Body of pancreas (tissue), 4 donors: ENCODE results near the gene SIGLEC1. TPM values are rescaled to one million over a fixed set of nuclear protein-coding genes. Genes with fewer than 3 reads are reported as not detected.

Experiments used
- ATAC-seq: fragments of 150-250 bp; one replicate; pipeline ENCODE4 v1.9.1; 2016
- DNase-seq, 4 donors: peaks; one replicate each; pipeline ENCODE4 v3.0.0-alpha.2; 2019
- H3K27ac ChIP-seq, 4 donors: fragments of 200-600 bp; sonication (generic); 1 replicate in 3 of 4; 2 replicates in 1 of 4; pipeline versions ENCODE4 v1.5.1 to v1.6.1; 2016 to 2019; ENCODE audit warnings: mild to moderate bottlenecking in 1 of 4, mixed read lengths in 1 of 4, moderate library complexity in 1 of 4
- H3K27me3 ChIP-seq, 2 donors: fragments of 200-600 bp; sonication (generic); one replicate each; pipeline ENCODE4 v1.6.0; 2016; ENCODE audit warnings: mild to moderate bottlenecking in 1 of 2
- H3K36me3 ChIP-seq, 2 donors: fragments of 200-600 bp; sonication (generic); replicated peaks in 1 of 2; 2 replicates each; pipeline ENCODE4 v1.5.1; 2016; ENCODE audit warnings: low read depth in 2 of 2; ENCODE audit not compliant: insufficient read depth in 1 of 2
- H3K4me1 ChIP-seq: fragments of 200-600 bp; sonication (generic); one replicate; pipeline ENCODE4 v1.6.0; 2016
- H3K4me3 ChIP-seq, 2 donors: fragments of 200-600 bp; sonication (generic); 1 replicate in 1 of 2; 2 replicates in 1 of 2; pipeline ENCODE4 v1.5.1; 2016 to 2019
- H3K9me3 ChIP-seq, 3 donors: fragments of 200-600 bp; sonication (generic); 1 replicate in 2 of 3; 2 replicates in 1 of 3; pipeline ENCODE4 v1.5.1; 2016
- POLR2A ChIP-seq, 3 donors: fragments of 450-650 bp; IDR thresholded peaks; one replicate each; pipeline ENCODE4 v1.6.1; 2016; ENCODE audit warnings: antibody characterized with exemption in 3 of 3, mild to moderate bottlenecking in 2 of 3
- WGBS, 2 donors: methylation state at CpG; one replicate each; pipeline ENCODE4 v1.1.5; 2017; 5-methylcytosine and 5-hydroxymethylcytosine counted together
- intact Hi-C: fragments of 100-400 bp; cut with DNase I; formaldehyde crosslinking; loops from one replicate; pipeline ENCODE4 v1.15.1; 2023
- total RNA-seq, 2 donors: library from RNA; depleted of rRNA; stranded (reverse); fragments of >200 nt; gene quantifications; one replicate each; pipeline ENCODE4 v1.1.0, GENCODE V29; 2016
- TF ChIP-seq, protein P1 (sequence below), 7 experiments: fragments of 450-650 bp in 4 of 7; fragments of 200-600 bp in 3 of 7; sonication (generic) in 3 of 7; IDR thresholded peaks; one replicate each; pipeline ENCODE4 v1.5.1; 2016 to 2019; ENCODE audit warnings: antibody characterized with exemption in 7 of 7

The SIGLEC1 gene
- total RNA-seq, 2 donors from 2014 or later: 2.1 to 5.9 TPM

DNA sequence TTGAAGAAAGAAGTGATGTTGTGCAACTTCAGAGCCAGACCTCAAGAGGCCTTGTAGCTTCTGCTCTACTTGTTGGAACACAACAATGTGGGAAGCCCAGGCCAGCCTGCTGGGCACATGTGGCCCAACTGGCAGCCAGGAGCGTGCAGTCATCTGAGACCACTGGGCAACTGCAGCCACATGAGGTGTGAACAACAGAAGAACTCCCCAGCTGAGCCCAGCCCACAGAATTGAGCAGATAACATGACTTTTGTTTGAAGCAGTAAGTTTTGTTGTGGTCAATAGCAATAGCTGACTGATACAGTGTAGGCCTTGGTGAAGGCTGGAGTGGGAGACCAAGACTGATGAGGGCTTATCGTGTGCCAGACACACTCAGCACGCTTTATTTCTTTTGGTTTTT is 22.0 kb downstream of the SIGLEC1 start:
- no peaks in the 10 kb centered on the region for H3K36me3 ChIP-seq
- TF ChIP-seq POLR2A (IDR thresholded peaks at IDR 0.05): no peak
- TF ChIP-seq, protein P1, sequence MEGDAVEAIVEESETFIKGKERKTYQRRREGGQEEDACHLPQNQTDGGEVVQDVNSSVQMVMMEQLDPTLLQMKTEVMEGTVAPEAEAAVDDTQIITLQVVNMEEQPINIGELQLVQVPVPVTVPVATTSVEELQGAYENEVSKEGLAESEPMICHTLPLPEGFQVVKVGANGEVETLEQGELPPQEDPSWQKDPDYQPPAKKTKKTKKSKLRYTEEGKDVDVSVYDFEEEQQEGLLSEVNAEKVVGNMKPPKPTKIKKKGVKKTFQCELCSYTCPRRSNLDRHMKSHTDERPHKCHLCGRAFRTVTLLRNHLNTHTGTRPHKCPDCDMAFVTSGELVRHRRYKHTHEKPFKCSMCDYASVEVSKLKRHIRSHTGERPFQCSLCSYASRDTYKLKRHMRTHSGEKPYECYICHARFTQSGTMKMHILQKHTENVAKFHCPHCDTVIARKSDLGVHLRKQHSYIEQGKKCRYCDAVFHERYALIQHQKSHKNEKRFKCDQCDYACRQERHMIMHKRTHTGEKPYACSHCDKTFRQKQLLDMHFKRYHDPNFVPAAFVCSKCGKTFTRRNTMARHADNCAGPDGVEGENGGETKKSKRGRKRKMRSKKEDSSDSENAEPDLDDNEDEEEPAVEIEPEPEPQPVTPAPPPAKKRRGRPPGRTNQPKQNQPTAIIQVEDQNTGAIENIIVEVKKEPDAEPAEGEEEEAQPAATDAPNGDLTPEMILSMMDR (IDR thresholded peaks at IDR 0.05): no peak
- intact Hi-C loops: no loop called here

GRCh38 chr20:3689978-3690377 is 22.4 kb downstream of the SIGLEC1 start:
- WGBS, 2 donors: 82 to 92% methylated on average over 2 to 9 of the region's 11 CpGs

More for the DNA sequence above, 22.0 kb downstream of the SIGLEC1 start:
- 89 to 96% methylated on average over 3 of the region's 3 CpGs for WGBS, 2 donors
- DNase-seq: no peak
- H3K9me3 ChIP-seq: no peaks in the 10 kb centered on the region
- no peak overlapping the region for H3K27ac ChIP-seq
- no peak overlapping the region for H3K4me3 ChIP-seq
- no peaks in the 10 kb centered on the region for H3K27me3 ChIP-seq
- no peaks in the 10 kb centered on the region for H3K4me1 ChIP-seq
- ATAC-seq: no peak

GRCh38 chr20:3687655-3688054 is 24.7 kb downstream of the SIGLEC1 start:
- H3K9me3 ChIP-seq: no peaks in the 10 kb centered on the region
- no peak for TF ChIP-seq POLR2A (IDR thresholded peaks at IDR 0.05)
- TF ChIP-seq, protein P1 (IDR thresholded peaks at IDR 0.05): no peak
- no peaks in the 10 kb centered on the region for H3K4me1 ChIP-seq
- ATAC-seq (peak; percentile 47), DNase-seq (no peak)
- H3K4me3 ChIP-seq: no peak overlapping the region
- 57 to 64% methylated on average over 2 of the region's 2 CpGs for WGBS, 2 donors
- intact Hi-C loops: no loop called here
- no peaks in the 10 kb centered on the region for H3K27me3 ChIP-seq
- H3K36me3 ChIP-seq: no peaks in the 10 kb centered on the region
- no peak overlapping the region for H3K27ac ChIP-seq

More at GRCh38 chr20:3689978-3690377, 22.4 kb downstream of the SIGLEC1 start:
- no peak overlapping the region for H3K4me3 ChIP-seq
- no peaks in the 10 kb centered on the region for H3K4me1 ChIP-seq
- no peak for TF ChIP-seq POLR2A (IDR thresholded peaks at IDR 0.05)
- TF ChIP-seq, protein P1 (IDR thresholded peaks at IDR 0.05): no peak
- H3K27ac ChIP-seq: no peak overlapping the region
- intact Hi-C loops: no loop called here
- ATAC-seq (no peak), DNase-seq (no peak)
- H3K9me3 ChIP-seq: no peaks in the 10 kb centered on the region
- no peaks in the 10 kb centered on the region for H3K36me3 ChIP-seq
- no peaks in the 10 kb centered on the region for H3K27me3 ChIP-seq

DNA sequence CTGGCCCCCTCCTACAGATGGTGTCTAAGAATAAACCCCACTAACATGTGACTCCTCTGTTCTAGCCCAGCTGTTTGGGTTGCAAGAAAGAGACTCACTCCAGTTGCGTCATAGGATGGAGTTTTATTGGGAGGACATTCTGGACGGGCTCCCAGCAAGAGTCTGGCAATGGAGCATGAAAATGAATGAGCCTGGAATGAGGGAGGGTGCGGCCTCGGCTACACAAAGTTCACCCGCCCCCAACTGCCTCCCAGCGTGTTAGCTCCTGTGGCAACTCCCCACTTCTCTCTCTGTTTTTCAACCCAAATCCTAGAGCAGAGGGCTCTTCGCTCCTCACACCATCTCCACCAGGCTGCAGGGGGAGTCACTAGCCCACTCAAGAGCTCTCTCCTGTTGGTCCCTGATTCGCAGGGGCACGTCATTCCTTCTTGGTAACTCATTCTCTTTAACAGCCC is 25.5 kb downstream of the SIGLEC1 start:
- peak; percentile 30 to 67 (median 55) for DNase-seq
- intact Hi-C loops: no loop called here
- peak; percentile 59 for ATAC-seq
- Histone ChIP-seq H3K4me3 (no peak overlapping the region), H3K4me1 (no peaks in the 10 kb centered on the region), H3K27me3 (peaks cover 0 to 5% of the 10 kb centered on the region in 2 donors), H3K27ac (peak overlapping the region in 1 of 4 donors; percentile 5), H3K9me3 (no peaks in the 10 kb centered on the region), H3K36me3 (no peaks in the 10 kb centered on the region)
- 44 to 49% methylated on average over 9 of the region's 9 CpGs for WGBS, 2 donors
- no peak for TF ChIP-seq POLR2A (IDR thresholded peaks at IDR 0.05)
- TF ChIP-seq, protein P1 (IDR thresholded peaks at IDR 0.05): no peak

GRCh38 chr20:3686421-3686820 is 26.0 kb downstream of the SIGLEC1 start:
- 67 to 74% methylated on average over 7 of the region's 7 CpGs for WGBS, 2 donors
- Histone ChIP-seq H3K9me3 (no peaks in the 10 kb centered on the region), H3K27ac (no peak overlapping the region), H3K4me3 (no peak overlapping the region), H3K36me3 (no peaks in the 10 kb centered on the region), H3K27me3 (peaks cover 0 to 7% of the 10 kb centered on the region in 2 donors), H3K4me1 (peaks cover 4% of the 10 kb centered on the region)
- no peak for TF ChIP-seq POLR2A (IDR thresholded peaks at IDR 0.05)
- TF ChIP-seq, protein P1 (IDR thresholded peaks at IDR 0.05): no peak
- ATAC-seq: no peak
- DNase-seq: no peak
- intact Hi-C loops: no loop called here
